Activated naive CD4-positive, alpha-beta T cell treated with anti-CD3 and anti-CD28 coated beads for 36 hours (primary cell): ENCODE data around the gene MEF2B. TPM values are rescaled to one million over a fixed set of nuclear protein-coding genes. Genes with fewer than 3 reads are reported as not detected.
A peak's percentile ranks its signal among the peaks of the same experiment; 100 is the strongest.

Source experiments
- CTCF ChIA-PET: fragments of 350-600 bp; sonication (Branson Sonifier 250); formaldehyde crosslinking; loops from one replicate; lab custom pipeline; 2021; ENCODE audit warnings: antibody characterized with exemption; lab: Charles Lee
- DNase-seq: peaks from one replicate; pipeline ENCODE4 v3.0.0-alpha.2; 2020
- H3K27ac Mint-ChIP-seq: one replicate; pipeline ENCODE4 v1.8.0; 2021; ENCODE audit warnings: mild to moderate bottlenecking, mixed read lengths
- H3K27me3 Mint-ChIP-seq: one replicate; pipeline ENCODE4 v1.8.0; 2021; ENCODE audit warnings: low read depth, mixed read lengths
- H3K36me3 Mint-ChIP-seq: one replicate; pipeline ENCODE4 v1.8.0; 2021; ENCODE audit warnings: low read depth, mixed read lengths
- H3K4me1 Mint-ChIP-seq: one replicate; pipeline ENCODE4 v1.8.0; 2021; ENCODE audit warnings: low read depth, mixed read lengths
- H3K4me3 Mint-ChIP-seq: one replicate; pipeline ENCODE4 v1.8.0; 2021; ENCODE audit warnings: mild to moderate bottlenecking, moderate library complexity, mixed read lengths
- H3K9me3 Mint-ChIP-seq: one replicate; pipeline ENCODE4 v1.8.0; 2021; ENCODE audit warnings: mixed read lengths
- intact Hi-C: fragments of 100-400 bp; cut with micrococcal nuclease; formaldehyde crosslinking; loops from one replicate; pipeline ENCODE4 v1.15.1; 2023
- total RNA-seq, 2 experiments: library from RNA; stranded (reverse); gene quantifications; one replicate each; pipeline ENCODE4 v1.2.3, GENCODE V29; 2021

MEF2B gene
- total RNA-seq, 2 experiments from 2014 or later = 3.1 to 4.6 TPM

DNA sequence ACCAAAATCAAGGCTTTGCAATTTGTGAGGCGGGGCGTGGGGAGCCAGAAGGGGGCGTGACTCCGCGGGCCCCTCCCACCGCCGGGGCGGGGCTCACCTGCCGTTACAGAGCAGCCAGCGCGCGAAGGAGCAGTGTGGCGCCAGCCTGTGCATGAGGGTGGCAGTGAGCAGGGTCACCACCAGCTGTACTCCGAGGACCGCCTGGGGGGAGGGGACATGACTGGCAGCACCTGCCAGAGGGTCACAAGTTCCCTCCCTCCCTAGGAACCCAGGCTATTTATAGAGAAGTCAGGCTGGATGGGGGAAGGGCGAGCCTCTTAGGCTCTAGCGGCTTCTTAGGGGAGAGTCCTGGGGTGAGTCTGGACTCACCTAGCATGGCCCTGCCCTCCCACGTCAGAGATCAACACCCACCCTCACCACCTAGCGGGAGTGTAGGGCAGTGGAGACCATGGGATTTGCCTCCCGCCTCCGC is 35.3 kb downstream of the MEF2B start:
- DNase-seq = peak; percentile 44
- Mint-ChIP-seq H3K36me3 (peaks cover 21% of the 10 kb centered on the region), H3K9me3 (peaks cover 10% of the 10 kb centered on the region), H3K4me3 (peak overlapping the region; percentile 32), H3K27ac (no peak overlapping the region), H3K27me3 (no peaks in the 10 kb centered on the region), H3K4me1 (peaks cover 27% of the 10 kb centered on the region)
- CTCF ChIA-PET = interaction anchor here (0.7 to 1.8 kb wide), 2 partner anchors 12 to 40 kb away, joined by 3 to 7 read pairs; no protein-coding TSS in a partner anchor
- intact Hi-C loops = loop anchor here (5.0 kb wide), 1 partner anchor 102 kb away; the partner anchor contains the start of genes ARMC6 and SUGP2

- Mint-ChIP-seq H3K4me1 (peaks cover 25% of the 10 kb centered on the region), H3K36me3 (peaks cover 21% of the 10 kb centered on the region), H3K9me3 (peaks cover 10% of the 10 kb centered on the region), H3K27me3 (no peaks in the 10 kb centered on the region), H3K27ac (no peak overlapping the region), H3K4me3 (no peak overlapping the region)
- CTCF ChIA-PET = interaction anchor here (1.4 kb wide), 1 partner anchor 11 kb away, joined by 9 read pairs; no protein-coding TSS in a partner anchor
- intact Hi-C loops = no loop called here
- DNase-seq = no peak
These were observed 36.1 kb downstream of the MEF2B start for GRCh38 chr19:19133985-19134384.

DNA sequence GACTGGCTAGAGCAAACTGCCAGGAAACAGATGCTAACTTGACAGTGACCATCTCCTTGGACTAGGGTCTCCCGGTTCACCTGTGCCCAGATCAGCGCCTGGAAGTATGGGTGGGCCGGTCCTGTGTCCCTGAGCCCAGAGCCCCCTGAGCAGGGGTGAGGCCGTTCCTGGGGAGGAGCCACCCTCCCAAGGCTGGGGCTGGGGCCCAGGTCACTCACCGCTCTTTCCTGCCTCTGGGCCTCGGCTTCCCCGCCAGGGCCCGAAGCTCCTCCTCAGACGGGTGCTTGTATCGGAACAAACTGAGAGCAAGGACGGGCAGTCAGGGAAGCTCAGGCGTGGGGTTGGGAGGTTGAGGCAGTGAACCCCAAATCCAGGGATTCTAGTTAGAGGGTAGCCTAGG is 37.2 kb downstream of the MEF2B start:
- peaks cover 26% of the 10 kb centered on the region for H3K36me3 Mint-ChIP-seq
- peaks cover 10% of the 10 kb centered on the region for H3K9me3 Mint-ChIP-seq
- DNase-seq = no peak
- no peak overlapping the region for H3K27ac Mint-ChIP-seq
- peaks cover 16% of the 10 kb centered on the region for H3K4me1 Mint-ChIP-seq
- H3K27me3 Mint-ChIP-seq = no peaks in the 10 kb centered on the region
- CTCF ChIA-PET = interaction anchor here (0.7 to 1.4 kb wide), 3 partner anchors 9 to 17 kb away, joined by 3 to 9 read pairs (median 3); no protein-coding TSS in a partner anchor
- intact Hi-C loops = no loop called here
- no peak overlapping the region for H3K4me3 Mint-ChIP-seq

DNA sequence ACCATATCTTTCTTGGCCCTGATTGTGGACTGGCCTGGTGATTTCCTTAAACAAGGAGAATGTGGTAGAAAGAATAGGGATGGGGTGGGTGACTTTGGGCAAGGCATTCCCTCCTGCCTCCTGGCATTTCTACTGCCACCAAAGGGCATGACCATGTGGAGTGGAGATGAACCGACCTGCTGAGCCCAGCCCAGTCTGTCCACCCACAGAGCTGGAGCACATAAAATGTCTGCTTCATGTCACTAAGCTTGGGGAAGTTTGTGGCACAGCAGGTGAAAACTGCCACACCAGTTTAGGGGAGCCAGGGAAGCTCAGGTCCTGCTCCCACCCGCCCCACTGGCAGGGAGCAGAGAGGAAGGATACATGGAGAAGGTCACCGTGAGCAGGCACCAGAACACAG is 38.1 kb downstream of the MEF2B start:
- CTCF ChIA-PET = interaction anchor here (0.6 to 1.2 kb wide), 2 partner anchors 10 to 69 kb away, joined by 3 read pairs; no protein-coding TSS in a partner anchor
- Mint-ChIP-seq H3K27ac (peak overlapping the region; percentile 51), H3K9me3 (peaks cover 10% of the 10 kb centered on the region), H3K4me3 (no peak overlapping the region), H3K4me1 (peaks cover 7% of the 10 kb centered on the region), H3K36me3 (peaks cover 28% of the 10 kb centered on the region), H3K27me3 (no peaks in the 10 kb centered on the region)
- no peak for DNase-seq
- intact Hi-C loops = no loop called here

DNA sequence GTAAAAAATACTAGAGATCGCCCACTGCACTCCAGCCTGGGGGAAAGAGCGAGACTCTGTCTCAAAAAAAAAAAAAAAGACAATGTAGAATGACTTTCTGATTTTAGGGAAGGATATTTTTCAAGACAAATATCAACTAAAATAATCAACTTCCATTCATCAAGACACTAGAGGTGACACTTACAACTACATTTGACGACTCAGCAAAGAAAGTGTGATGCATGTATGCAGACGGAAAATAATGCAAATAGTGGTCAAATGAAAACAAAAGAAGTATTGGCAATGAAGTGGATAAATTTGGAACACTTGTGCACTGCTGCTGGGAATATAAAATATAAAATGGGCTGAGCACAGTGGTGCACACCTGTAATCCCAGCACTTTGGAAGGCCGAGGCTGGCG is 44.0 kb downstream of the MEF2B start:
- DNase-seq = no peak
- Mint-ChIP-seq H3K27ac (no peak overlapping the region), H3K4me3 (no peak overlapping the region), H3K4me1 (no peaks in the 10 kb centered on the region), H3K27me3 (no peaks in the 10 kb centered on the region), H3K9me3 (peaks cover 9% of the 10 kb centered on the region), H3K36me3 (peaks cover 29% of the 10 kb centered on the region)
- intact Hi-C loops = no loop called here
- CTCF ChIA-PET = no interaction called here

DNA sequence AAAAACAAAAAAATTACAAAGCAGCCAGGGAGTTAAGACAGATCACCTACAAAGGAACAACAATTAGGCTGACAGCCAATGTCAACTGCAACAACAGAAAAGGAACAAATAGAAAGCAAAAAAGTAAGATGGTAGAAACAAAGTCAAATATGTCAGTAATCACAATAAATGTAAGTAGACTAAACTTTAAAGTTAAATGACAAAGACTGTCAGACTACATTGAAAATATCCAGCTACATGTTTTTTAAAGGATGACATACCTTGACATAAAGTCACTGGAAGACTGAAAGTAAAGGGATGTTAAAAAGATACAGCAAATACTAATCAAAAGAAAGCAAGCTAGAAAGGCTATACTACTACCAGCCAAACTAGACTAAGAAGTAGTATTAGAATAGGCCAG is 46.7 kb downstream of the MEF2B start:
- H3K9me3 Mint-ChIP-seq = peaks cover 9% of the 10 kb centered on the region
- no peaks in the 10 kb centered on the region for H3K4me1 Mint-ChIP-seq
- no peak overlapping the region for H3K27ac Mint-ChIP-seq
- DNase-seq = no peak
- H3K4me3 Mint-ChIP-seq = no peak overlapping the region
- H3K36me3 Mint-ChIP-seq = peaks cover 35% of the 10 kb centered on the region
- H3K27me3 Mint-ChIP-seq = no peaks in the 10 kb centered on the region
- intact Hi-C loops = no loop called here
- CTCF ChIA-PET = interaction anchor here (0.9 kb wide), 1 partner anchor 33 kb away, joined by 3 read pairs; no protein-coding TSS in a partner anchor

DNA sequence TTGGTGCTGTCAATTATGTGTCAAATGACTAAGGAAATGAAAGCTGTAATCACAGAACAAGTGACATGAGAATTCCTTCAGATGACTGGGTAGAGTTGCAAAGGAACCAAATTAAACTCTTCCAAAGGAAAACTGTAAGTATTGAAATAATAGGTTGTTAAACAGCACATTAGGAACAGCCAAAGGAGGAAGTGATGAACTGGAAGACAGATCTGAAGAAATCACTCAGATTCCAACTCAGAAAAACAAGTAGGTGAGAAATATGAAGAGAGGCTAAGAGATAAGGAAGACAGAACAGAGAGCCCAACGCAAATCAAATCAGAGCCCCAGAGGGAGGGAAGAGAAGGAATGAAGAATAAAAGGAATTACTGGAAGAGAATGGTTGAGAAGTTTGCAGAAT is 47.2 kb downstream of the MEF2B start:
- Mint-ChIP-seq H3K4me1 (no peaks in the 10 kb centered on the region), H3K4me3 (no peak overlapping the region)

DNA sequence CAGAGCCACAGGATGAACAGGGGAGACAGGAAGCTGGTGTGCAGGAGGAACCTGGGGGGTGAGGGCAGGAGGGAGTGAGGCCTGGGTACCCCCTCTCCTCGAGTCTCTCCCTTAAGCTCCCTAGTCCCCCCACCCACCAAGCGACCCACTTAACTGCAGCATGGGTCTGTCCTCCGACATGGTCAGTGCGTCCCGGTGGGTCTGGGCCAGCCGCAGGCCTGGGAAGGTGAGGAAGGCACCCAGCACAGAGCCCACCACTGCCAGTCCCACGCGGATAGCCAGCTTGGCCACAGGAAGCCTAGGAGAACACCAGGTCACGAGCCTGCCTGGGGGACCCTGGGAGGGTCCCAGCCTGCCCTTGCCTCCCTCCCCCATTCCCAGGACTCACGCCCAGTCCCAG is 48.7 kb downstream of the MEF2B start:
- H3K36me3 Mint-ChIP-seq = peaks cover 32% of the 10 kb centered on the region

More for the DNA sequence above, 47.2 kb downstream of the MEF2B start:
- no peak for DNase-seq
- peaks cover 34% of the 10 kb centered on the region for H3K36me3 Mint-ChIP-seq
- intact Hi-C loops = no loop called here
- peaks cover 9% of the 10 kb centered on the region for H3K9me3 Mint-ChIP-seq
- CTCF ChIA-PET = interaction anchor here (0.9 kb wide), 1 partner anchor 33 kb away, joined by 3 read pairs; no protein-coding TSS in a partner anchor
- no peak overlapping the region for H3K27ac Mint-ChIP-seq
- H3K27me3 Mint-ChIP-seq = no peaks in the 10 kb centered on the region

DNA sequence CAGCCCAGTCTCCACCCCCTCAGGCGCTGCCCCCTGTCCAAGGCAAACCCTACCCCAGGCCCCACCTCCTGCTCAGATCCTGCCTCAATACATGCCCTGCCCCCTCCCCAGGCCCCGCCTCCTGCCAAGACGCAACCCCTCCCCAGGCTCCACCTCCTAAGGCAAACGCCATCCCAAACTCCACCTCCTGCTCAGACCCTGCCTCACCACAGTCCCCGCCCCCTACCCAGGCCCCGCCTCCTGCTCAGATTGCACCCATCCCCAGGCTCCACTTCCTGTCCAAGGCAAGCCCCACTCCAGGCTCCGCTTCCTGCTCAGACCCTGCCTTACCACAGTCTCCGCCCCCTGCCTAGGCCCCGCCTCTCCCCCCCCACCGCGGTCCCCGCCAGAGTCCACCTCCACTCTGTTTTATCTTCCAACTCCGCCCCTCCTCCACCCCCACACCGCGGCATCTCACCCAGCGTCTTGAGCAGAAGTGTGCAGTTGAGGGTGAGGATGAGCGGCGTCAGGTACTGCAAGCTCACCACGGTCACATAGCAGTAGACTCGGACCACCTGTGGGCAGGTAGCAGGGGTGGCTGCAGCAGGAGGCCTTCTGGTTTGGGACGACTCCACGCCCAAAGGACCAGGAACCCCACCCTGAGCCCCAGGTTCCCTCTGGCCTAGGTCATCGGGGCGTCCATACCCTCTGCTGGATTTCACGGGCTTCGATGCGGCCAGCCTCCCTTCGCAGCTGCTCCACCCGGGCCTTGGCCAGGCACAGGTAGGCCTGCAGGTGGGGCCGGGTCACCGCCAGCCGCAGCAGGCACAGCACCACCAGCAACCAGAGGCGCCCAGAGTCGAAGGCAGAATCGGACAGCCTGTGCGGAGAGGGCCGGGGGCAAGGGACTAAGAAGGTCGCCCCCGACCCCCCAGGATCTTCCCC is 49.5 kb downstream of the MEF2B start:
- CTCF ChIA-PET = no interaction called here
- peaks cover 9% of the 10 kb centered on the region for H3K9me3 Mint-ChIP-seq
- H3K36me3 Mint-ChIP-seq = peaks cover 32% of the 10 kb centered on the region
- no peak overlapping the region for H3K27ac Mint-ChIP-seq
- H3K4me1 Mint-ChIP-seq = no peaks in the 10 kb centered on the region
- H3K4me3 Mint-ChIP-seq = no peak overlapping the region
- DNase-seq = peak; percentile 46
- intact Hi-C loops = no loop called here
- no peaks in the 10 kb centered on the region for H3K27me3 Mint-ChIP-seq

More for the DNA sequence above, 48.7 kb downstream of the MEF2B start:
- no peaks in the 10 kb centered on the region for H3K4me1 Mint-ChIP-seq
- no peaks in the 10 kb centered on the region for H3K27me3 Mint-ChIP-seq
- H3K9me3 Mint-ChIP-seq = peaks cover 9% of the 10 kb centered on the region
- DNase-seq = no peak
- intact Hi-C loops = no loop called here
- no peak overlapping the region for H3K27ac Mint-ChIP-seq
- CTCF ChIA-PET = no interaction called here
- H3K4me3 Mint-ChIP-seq = no peak overlapping the region

DNA sequence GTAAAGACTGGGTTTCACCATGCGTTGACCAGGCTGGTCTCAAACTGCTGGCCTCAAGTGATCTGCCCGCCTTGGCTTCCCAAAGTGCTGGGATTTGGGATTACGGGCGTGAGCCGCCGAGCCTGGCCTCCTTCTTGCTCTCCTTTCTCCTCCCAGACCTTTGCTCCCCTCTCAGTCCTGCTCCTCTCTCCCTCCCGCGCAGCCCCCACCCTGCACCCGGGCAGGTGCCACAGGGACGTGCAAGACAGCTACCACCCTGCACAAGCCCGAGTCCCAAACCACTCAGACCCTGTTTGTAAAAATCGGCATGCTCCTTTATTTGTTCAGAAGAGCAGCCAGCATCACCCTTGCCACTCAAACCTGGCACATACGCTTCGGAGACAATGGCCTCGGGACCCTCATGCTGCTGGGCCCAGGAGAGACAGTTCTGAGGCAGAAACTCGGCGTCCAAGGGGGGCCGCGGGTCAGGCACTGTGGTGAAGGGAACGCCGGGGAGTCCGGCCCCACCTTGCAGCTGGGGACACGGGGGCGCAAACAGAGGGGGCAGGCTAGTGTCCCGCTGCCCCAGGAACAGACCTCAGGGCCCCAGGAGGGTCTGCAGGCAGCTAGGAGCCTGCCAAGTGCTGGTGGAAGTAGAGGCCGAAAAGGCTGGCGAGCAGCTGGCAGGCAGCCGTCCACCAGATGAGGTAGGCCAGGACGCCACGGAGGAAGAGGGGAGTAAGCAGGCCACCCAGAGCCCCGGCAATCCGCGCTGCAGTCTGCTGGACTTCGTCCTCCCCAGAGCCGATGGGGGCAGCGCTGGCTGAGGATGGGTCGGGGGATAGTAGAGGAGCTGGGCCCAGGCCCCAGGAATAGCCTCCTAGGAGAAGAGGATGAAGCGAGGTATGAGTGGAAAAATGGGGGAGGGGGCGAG is 50.5 kb downstream of the MEF2B start:
- no peak overlapping the region for H3K4me3 Mint-ChIP-seq
- no peaks in the 10 kb centered on the region for H3K27me3 Mint-ChIP-seq
- H3K36me3 Mint-ChIP-seq = peaks cover 32% of the 10 kb centered on the region
- no peaks in the 10 kb centered on the region for H3K4me1 Mint-ChIP-seq
- no peak for DNase-seq
- CTCF ChIA-PET = no interaction called here
- peaks cover 9% of the 10 kb centered on the region for H3K9me3 Mint-ChIP-seq
- intact Hi-C loops = no loop called here
- H3K27ac Mint-ChIP-seq = no peak overlapping the region

DNA sequence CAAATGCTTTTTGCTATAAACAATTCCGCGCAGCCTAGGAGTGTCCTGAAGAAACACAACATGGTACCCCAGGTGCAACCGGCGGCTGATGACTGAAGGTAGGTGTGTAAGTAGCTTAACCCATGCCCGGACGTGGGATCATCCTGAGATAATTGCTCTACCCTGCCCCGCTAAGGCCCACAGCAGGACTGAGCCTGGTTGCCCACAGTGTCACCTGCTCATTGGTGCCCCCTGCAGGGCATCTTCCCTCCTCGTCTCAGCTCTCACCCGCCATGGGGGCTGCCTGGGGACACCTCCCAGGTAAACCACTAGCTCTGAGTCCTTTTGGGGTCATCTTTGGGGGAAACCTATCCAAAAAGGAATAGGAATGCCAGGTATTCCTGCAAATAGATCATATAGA is 54.1 kb downstream of the MEF2B start:
- Mint-ChIP-seq H3K9me3 (no peaks in the 10 kb centered on the region), H3K27me3 (no peaks in the 10 kb centered on the region), H3K27ac (no peak overlapping the region), H3K36me3 (peaks cover 14% of the 10 kb centered on the region), H3K4me3 (no peak overlapping the region), H3K4me1 (no peaks in the 10 kb centered on the region)
- CTCF ChIA-PET = interaction anchor here (0.6 to 1.6 kb wide), 8 partner anchors 11 to 169 kb away, joined by 3 to 9 read pairs (median 4); no protein-coding TSS in a partner anchor
- intact Hi-C loops = no loop called here
- peak; percentile 60 for DNase-seq
